Osteoblast (primary cell): ENCODE data around the gene PPFIA1. TPM values are rescaled to one million over a fixed set of nuclear protein-coding genes. Genes with fewer than 3 reads are reported as not detected.

Source experiments
- DNase-seq: peaks from one replicate; pipeline ENCODE4 v3.0.0; 2011; ENCODE audit warnings: low spot score, mixed read lengths; ENCODE audit not compliant: insufficient read length; ENCODE audit errors: missing footprints
- H2AFZ ChIP-seq: 2 replicates; pipeline ENCODE4 v1.6.0; 2011; ENCODE audit warnings: mild to moderate bottlenecking, low read length
- H3K27ac ChIP-seq: 2 replicates; pipeline ENCODE4 v1.5.1; 2011; ENCODE audit warnings: mild to moderate bottlenecking, low read depth, low read length, moderate library complexity
- H3K27me3 ChIP-seq: 2 replicates; pipeline ENCODE4 v1.6.0; 2012; ENCODE audit warnings: mild to moderate bottlenecking, control low read depth, inconsistent platforms, low read length, moderate library complexity; ENCODE audit not compliant: insufficient read depth
- H3K36me3 ChIP-seq: 2 replicates; pipeline ENCODE4 v1.5.1; 2011; ENCODE audit warnings: mild to moderate bottlenecking, low read length, control low read depth, moderate library complexity; ENCODE audit not compliant: insufficient read depth
- H3K4me1 ChIP-seq: 2 replicates; pipeline ENCODE4 v1.5.1; 2011; ENCODE audit warnings: mild to moderate bottlenecking, low read length, control low read depth, moderate library complexity; ENCODE audit not compliant: insufficient read depth
- H3K4me2 ChIP-seq: 2 replicates; pipeline ENCODE4 v1.6.0; 2011; ENCODE audit warnings: mild to moderate bottlenecking, low read length; ENCODE audit not compliant: insufficient read depth
- H3K4me3 ChIP-seq: fragments of 200-600 bp; sonication (generic); 3 replicates; pipeline ENCODE4 v1.5.1; 2012; ENCODE audit warnings: mild to moderate bottlenecking, low read length, inconsistent platforms; ENCODE audit not compliant: insufficient read depth
- H3K79me2 ChIP-seq: 2 replicates; pipeline ENCODE4 v1.6.0; 2012; ENCODE audit warnings: mild to moderate bottlenecking, low read length, control low read depth, inconsistent platforms; ENCODE audit not compliant: insufficient read depth
- H3K9me3 ChIP-seq: 2 replicates; pipeline ENCODE4 v1.5.1; 2011; ENCODE audit warnings: low read depth, low read length, control low read depth
- H4K20me1 ChIP-seq: 2 replicates; pipeline ENCODE4 v1.6.0; 2012; ENCODE audit warnings: mild to moderate bottlenecking, low read length, control low read depth; ENCODE audit not compliant: insufficient read depth
- small RNA-seq: library from RNA; depleted of rRNA; stranded (forward); fragments of <200 nt; gene quantifications from one replicate; pipeline ENCODE3, GENCODE V24; 2012
- total RNA-seq: library from RNA; depleted of rRNA; stranded (reverse); fragments of >200 nt; gene quantifications from 2 replicates; pipeline ENCODE4 v1.2.3, GENCODE V29; 2012
- TF ChIP-seq, protein P1 (sequence below): IDR thresholded peaks from 2 replicates; pipeline ENCODE4 v1.5.1; 2011; ENCODE audit warnings: mild to moderate bottlenecking, low read depth, low read length, moderate library complexity; ENCODE audit errors: extremely low read depth

Gene PPFIA1
- total RNA-seq, 1 donor, result 110 TPM

DNA sequence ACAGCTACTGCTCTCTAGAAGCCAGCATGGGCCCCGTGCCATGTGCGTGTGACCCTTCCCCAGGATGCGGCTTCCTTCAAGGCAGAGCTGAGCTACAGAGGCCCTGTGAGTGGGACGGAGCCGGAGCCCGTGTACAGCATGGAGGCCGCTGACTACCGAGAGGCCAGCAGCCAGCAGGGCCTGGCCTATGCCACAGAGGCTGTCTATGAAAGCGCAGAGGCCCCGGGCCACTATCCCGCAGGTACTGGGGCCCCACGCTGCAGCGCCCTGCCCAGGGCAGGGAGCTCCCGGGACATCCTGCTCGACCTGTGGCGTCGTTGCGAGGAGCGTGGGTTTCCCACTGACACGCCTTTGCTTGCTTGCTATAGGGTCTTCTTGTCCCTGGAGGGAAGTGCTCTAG is 162.5 kb downstream of the PPFIA1 start:
- H3K36me3 ChIP-seq, result peaks cover 94% of the 10 kb centered on the region
- no peaks in the 10 kb centered on the region for H3K9me3 ChIP-seq
- H3K79me2 ChIP-seq, result peaks cover 26% of the 10 kb centered on the region
- H3K27me3 ChIP-seq, result no peaks in the 10 kb centered on the region
- no peak overlapping the region for H3K4me3 ChIP-seq
- H3K4me2 ChIP-seq, result no peak overlapping the region
- TF ChIP-seq, protein P1, sequence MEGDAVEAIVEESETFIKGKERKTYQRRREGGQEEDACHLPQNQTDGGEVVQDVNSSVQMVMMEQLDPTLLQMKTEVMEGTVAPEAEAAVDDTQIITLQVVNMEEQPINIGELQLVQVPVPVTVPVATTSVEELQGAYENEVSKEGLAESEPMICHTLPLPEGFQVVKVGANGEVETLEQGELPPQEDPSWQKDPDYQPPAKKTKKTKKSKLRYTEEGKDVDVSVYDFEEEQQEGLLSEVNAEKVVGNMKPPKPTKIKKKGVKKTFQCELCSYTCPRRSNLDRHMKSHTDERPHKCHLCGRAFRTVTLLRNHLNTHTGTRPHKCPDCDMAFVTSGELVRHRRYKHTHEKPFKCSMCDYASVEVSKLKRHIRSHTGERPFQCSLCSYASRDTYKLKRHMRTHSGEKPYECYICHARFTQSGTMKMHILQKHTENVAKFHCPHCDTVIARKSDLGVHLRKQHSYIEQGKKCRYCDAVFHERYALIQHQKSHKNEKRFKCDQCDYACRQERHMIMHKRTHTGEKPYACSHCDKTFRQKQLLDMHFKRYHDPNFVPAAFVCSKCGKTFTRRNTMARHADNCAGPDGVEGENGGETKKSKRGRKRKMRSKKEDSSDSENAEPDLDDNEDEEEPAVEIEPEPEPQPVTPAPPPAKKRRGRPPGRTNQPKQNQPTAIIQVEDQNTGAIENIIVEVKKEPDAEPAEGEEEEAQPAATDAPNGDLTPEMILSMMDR, result no peak
- peaks cover 57% of the 10 kb centered on the region for H4K20me1 ChIP-seq
- H2AFZ ChIP-seq, result no peak overlapping the region
- no peak for DNase-seq
- H3K27ac ChIP-seq, result no peak overlapping the region
- no peaks in the 10 kb centered on the region for H3K4me1 ChIP-seq

- no peaks in the 10 kb centered on the region for H3K9me3 ChIP-seq
- no peak overlapping the region for H3K4me3 ChIP-seq
- no peak for DNase-seq
- no peak overlapping the region for H2AFZ ChIP-seq
- H3K79me2 ChIP-seq, result peaks cover 26% of the 10 kb centered on the region
- H3K27me3 ChIP-seq, result no peaks in the 10 kb centered on the region
- TF ChIP-seq, protein P1, result no peak
- peaks cover 60% of the 10 kb centered on the region for H4K20me1 ChIP-seq
- peaks cover 94% of the 10 kb centered on the region for H3K36me3 ChIP-seq
- no peak overlapping the region for H3K27ac ChIP-seq
- no peak overlapping the region for H3K4me2 ChIP-seq
- H3K4me1 ChIP-seq, result no peaks in the 10 kb centered on the region
These were observed 163.0 kb downstream of the PPFIA1 start for GRCh38 chr11:70433526-70433925.

Small RNA genes lying within 50 kb of the gene (small RNA-seq; reads per million reads assigned to genes)
- gene MIR548K, result 6.5 reads per million, percentile 89 among the genes with 10 or more reads in this experiment

Other genes starting within 250 kb of the PPFIA1 start
- gene ANO1, start 192.4 kb upstream of the PPFIA1 start, total RNA-seq, result 0.88 TPM in 1 of 2 replicates, not detected in the other
- 52.2 and 53.2 TPM in 2 replicates for gene FADD, start 67.4 kb upstream of the PPFIA1 start, total RNA-seq
- 426 and 429 TPM in 2 replicates for gene CTTN, start 127.8 kb downstream of the PPFIA1 start, total RNA-seq